OCI-LY3 (cell line): ENCODE results near the gene PLOD1.

Experiments used
- H2AFZ ChIP-seq: fragments of 200-600, 300-600 bp; shearing (Covaris generic); 2 replicates; pipeline ENCODE4 v1.6.0; 2014; ENCODE audit warnings: antibody characterized with exemption, low read depth, low read length
- H3K27ac ChIP-seq: fragments of 200-600, 300-600 bp; sonication (generic); 2 replicates; pipeline ENCODE4 v1.5.1; 2014; ENCODE audit warnings: mild to moderate bottlenecking, low read length, moderate library complexity, mixed read lengths
- H3K27me3 ChIP-seq: fragments of 200-600, 300-600 bp; sonication (generic); 2 replicates; pipeline ENCODE4 v1.6.1; 2014; ENCODE audit warnings: low read depth, low read length, mixed read lengths
- H3K36me3 ChIP-seq: fragments of 200-600, 300-600 bp; sonication (generic); replicated peaks from 2 replicates; pipeline ENCODE3; 2014; ENCODE audit warnings: low read depth, low read length, mixed read lengths
- H3K4me1 ChIP-seq: fragments of 300-600, 200-600 bp; sonication (generic); 2 replicates; pipeline ENCODE4 v1.6.1; 2014; ENCODE audit warnings: low read length, mixed read lengths
- H3K4me2 ChIP-seq: fragments of 200-600, 300-600 bp; sonication (generic); 2 replicates; pipeline ENCODE4 v1.6.1; 2014; ENCODE audit warnings: low read length, mixed read lengths
- H3K4me3 ChIP-seq: fragments of 300-600, 200-600 bp; sonication (generic); 2 replicates; pipeline ENCODE4 v1.5.1; 2014; ENCODE audit warnings: antibody characterized with exemption, mild to moderate bottlenecking, low read length, moderate library complexity
- H3K79me2 ChIP-seq: fragments of 300-600, 200-600 bp; shearing (Covaris generic); 2 replicates; pipeline ENCODE4 v1.6.1; 2014; ENCODE audit warnings: mild to moderate bottlenecking, low read length, mixed read lengths
- H3K9ac ChIP-seq: fragments of 300-600, 200-600 bp; shearing (Covaris generic); 2 replicates; pipeline ENCODE4 v1.6.0; 2014; ENCODE audit warnings: mild to moderate bottlenecking, low read length, moderate library complexity
- H3K9me3 ChIP-seq: fragments of 200-600, 300-600 bp; shearing (Covaris generic); 2 replicates; pipeline ENCODE4 v1.6.1; 2014; ENCODE audit warnings: low read length, mixed read lengths; ENCODE audit not compliant: insufficient read depth
- H4K20me1 ChIP-seq: fragments of 200-600, 300-600 bp; sonication (generic); 2 replicates; pipeline ENCODE4 v1.6.1; 2016; ENCODE audit warnings: low read length, mixed read lengths; ENCODE audit not compliant: insufficient read depth
- EZH2phosphoT487 ChIP-seq: fragments of 200-600 bp; shearing (Covaris generic); IDR thresholded peaks from 2 replicates; pipeline ENCODE4 v1.6.1; 2018; ENCODE audit warnings: antibody characterized with exemption, mixed run types, low read depth
- TF ChIP-seq, protein P1 (sequence below): fragments of 200-600, 300-600 bp; sonication (generic); IDR thresholded peaks from 2 replicates; pipeline ENCODE4 v1.5.1; 2014; ENCODE audit warnings: antibody characterized with exemption, low read length, low read depth

The PLOD1 gene

GRCh38 chr1:11918799-11919519 lies 15.6 kb upstream of the PLOD1 start:
- Histone ChIP-seq H2AFZ (no peak overlapping the region), H3K36me3 (no peaks in the 10 kb centered on the region), H4K20me1 (peaks cover 4% of the 10 kb centered on the region; the same call in 1 of the 2 replicates), H3K9ac (no peak overlapping the region), H3K9me3 (no peaks in the 10 kb centered on the region), H3K4me2 (no peak overlapping the region), H3K79me2 (peaks cover 7% of the 10 kb centered on the region), H3K27ac (no peak overlapping the region), H3K27me3 (no peaks in the 10 kb centered on the region), H3K4me3 (no peak overlapping the region), H3K4me1 (no peaks in the 10 kb centered on the region)
- TF ChIP-seq, protein P1, sequence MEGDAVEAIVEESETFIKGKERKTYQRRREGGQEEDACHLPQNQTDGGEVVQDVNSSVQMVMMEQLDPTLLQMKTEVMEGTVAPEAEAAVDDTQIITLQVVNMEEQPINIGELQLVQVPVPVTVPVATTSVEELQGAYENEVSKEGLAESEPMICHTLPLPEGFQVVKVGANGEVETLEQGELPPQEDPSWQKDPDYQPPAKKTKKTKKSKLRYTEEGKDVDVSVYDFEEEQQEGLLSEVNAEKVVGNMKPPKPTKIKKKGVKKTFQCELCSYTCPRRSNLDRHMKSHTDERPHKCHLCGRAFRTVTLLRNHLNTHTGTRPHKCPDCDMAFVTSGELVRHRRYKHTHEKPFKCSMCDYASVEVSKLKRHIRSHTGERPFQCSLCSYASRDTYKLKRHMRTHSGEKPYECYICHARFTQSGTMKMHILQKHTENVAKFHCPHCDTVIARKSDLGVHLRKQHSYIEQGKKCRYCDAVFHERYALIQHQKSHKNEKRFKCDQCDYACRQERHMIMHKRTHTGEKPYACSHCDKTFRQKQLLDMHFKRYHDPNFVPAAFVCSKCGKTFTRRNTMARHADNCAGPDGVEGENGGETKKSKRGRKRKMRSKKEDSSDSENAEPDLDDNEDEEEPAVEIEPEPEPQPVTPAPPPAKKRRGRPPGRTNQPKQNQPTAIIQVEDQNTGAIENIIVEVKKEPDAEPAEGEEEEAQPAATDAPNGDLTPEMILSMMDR: no peak
- TF ChIP-seq EZH2phosphoT487: no peak

- no peak overlapping the region for H3K4me2 ChIP-seq
- no peak overlapping the region for H3K27ac ChIP-seq
- no peak overlapping the region for H2AFZ ChIP-seq
- H3K9me3 ChIP-seq: no peaks in the 10 kb centered on the region
- peaks cover 13% of the 10 kb centered on the region for H3K79me2 ChIP-seq
- peaks cover 5% of the 10 kb centered on the region for H3K4me1 ChIP-seq
- no peaks in the 10 kb centered on the region for H3K36me3 ChIP-seq
- no peaks in the 10 kb centered on the region for H3K27me3 ChIP-seq
- no peak overlapping the region for H3K4me3 ChIP-seq
- peaks cover 8% of the 10 kb centered on the region; the same call in 1 of the 2 replicates for H4K20me1 ChIP-seq
- no peak overlapping the region for H3K9ac ChIP-seq
- no peak for TF ChIP-seq EZH2phosphoT487
- TF ChIP-seq, protein P1: no peak
Measured at GRCh38 chr1:11919621-11920020, 14.9 kb upstream of the PLOD1 start.

DNA sequence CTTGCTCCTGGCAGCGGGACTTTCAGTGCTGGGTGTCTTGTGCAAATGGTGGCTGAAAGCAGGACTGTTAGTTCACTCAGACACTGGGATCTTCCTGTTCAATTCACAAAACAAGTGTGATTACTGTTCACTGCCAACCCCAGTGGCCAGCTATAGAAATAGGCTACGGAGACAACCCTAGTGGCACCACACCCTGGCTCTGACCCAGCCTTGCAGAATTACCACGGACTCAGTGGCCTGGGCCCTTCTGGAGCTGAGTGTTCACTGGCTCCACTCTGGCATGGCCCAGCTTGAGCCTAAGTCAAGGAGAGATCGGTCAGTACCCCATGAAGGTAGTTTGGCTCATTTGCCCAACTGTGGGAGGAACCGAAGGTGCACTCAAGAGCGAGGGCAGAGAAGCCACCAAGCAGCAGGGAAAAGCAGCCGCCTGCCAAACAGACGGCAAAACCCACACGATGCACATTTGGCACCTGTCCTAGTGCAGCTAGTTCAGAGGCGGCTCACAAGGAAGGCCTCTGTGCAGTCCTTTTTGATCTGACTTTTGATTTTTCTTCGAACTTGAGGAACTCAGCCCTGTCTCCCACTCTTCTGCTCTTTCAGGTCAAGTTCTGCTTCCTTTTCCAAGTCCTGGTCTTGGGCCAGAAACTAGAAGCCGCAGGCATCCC lies 14.1 kb upstream of the PLOD1 start:
- TF ChIP-seq, protein P1: no peak
- TF ChIP-seq EZH2phosphoT487: no peak
- Histone ChIP-seq H3K9me3 (no peaks in the 10 kb centered on the region), H3K4me3 (no peak overlapping the region), H2AFZ (no peak overlapping the region), H3K79me2 (peaks cover 21% of the 10 kb centered on the region), H3K9ac (no peak overlapping the region), H4K20me1 (peaks cover 13% of the 10 kb centered on the region; the same call in 1 of the 2 replicates), H3K4me2 (no peak overlapping the region), H3K27ac (no peak overlapping the region), H3K36me3 (no peaks in the 10 kb centered on the region), H3K4me1 (peaks cover 10% of the 10 kb centered on the region), H3K27me3 (no peaks in the 10 kb centered on the region)

GRCh38 chr1:11921022-11921421 lies 13.5 kb upstream of the PLOD1 start:
- Histone ChIP-seq H3K9me3 (no peaks in the 10 kb centered on the region), H3K4me2 (no peak overlapping the region), H3K27ac (no peak overlapping the region), H3K4me3 (no peak overlapping the region), H3K36me3 (no peaks in the 10 kb centered on the region), H3K79me2 (peaks cover 23% of the 10 kb centered on the region), H3K27me3 (no peaks in the 10 kb centered on the region), H3K4me1 (peaks cover 10% of the 10 kb centered on the region), H2AFZ (no peak overlapping the region), H4K20me1 (peaks cover 13% of the 10 kb centered on the region; the same call in 1 of the 2 replicates), H3K9ac (no peak overlapping the region)
- TF ChIP-seq EZH2phosphoT487: no peak
- TF ChIP-seq, protein P1: no peak
